Uterus (tissue), 2 donors: ENCODE results near the gene ZNF140.

ENCODE experiments used
- POLR2A ChIP-seq, 2 donors: fragments of 450-650 bp; IDR thresholded peaks; one replicate each; pipeline ENCODE4 v1.6.1; 2016; ENCODE audit warnings: antibody characterized with exemption in 2 of 2, mild to moderate bottlenecking in 1 of 2, moderate library complexity in 1 of 2
- TF ChIP-seq, protein P1 (sequence below), 4 experiments: fragments of 200-600 bp in 2 of 4; fragments of 450-650 bp in 2 of 4; sonication (generic) in 2 of 4; IDR thresholded peaks; one replicate each; pipeline ENCODE4 v1.5.1; 2016 to 2019; ENCODE audit warnings: antibody characterized with exemption in 4 of 4, mild to moderate bottlenecking in 2 of 4, moderate library complexity in 1 of 4

DNA sequence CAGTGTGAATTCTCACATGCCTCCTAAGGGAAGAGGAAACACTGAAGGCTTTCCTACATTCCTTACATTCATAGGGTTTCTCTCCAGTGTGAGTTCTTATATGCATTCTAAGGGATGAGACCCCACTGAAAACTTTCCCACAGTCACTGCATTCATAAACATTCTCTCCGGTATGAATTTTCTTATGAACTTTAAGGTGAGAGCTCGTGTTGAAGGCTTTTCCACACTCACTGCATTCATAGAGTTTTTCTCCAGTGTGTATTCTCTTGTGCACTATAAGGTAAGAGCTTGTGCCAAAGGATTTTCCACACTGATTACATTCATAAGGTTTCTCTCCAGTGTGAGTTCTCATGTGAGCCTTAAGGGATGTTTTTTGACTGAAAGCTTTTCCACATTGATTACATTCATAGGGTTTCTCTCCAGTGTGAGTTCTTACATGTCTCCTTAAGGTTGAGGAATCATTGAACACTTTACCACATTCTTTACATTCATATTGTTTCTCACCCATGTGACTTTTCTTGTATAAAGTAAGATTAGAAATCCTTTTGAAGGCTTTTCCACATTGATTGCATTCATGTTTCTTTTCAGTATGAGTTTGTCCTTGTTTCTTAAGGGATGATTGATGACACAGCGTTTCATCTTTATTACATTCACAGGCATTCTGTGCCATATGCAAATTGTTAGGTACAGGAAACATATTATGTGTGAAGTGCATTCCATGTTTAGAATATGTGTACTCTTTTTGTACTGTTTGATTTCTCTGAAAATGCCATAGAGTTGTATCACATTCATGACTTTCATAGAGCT, 39.9 kb downstream of the ZNF140 start:
- TF ChIP-seq POLR2A (IDR thresholded peaks at IDR 0.05): no peak
- TF ChIP-seq, protein P1, sequence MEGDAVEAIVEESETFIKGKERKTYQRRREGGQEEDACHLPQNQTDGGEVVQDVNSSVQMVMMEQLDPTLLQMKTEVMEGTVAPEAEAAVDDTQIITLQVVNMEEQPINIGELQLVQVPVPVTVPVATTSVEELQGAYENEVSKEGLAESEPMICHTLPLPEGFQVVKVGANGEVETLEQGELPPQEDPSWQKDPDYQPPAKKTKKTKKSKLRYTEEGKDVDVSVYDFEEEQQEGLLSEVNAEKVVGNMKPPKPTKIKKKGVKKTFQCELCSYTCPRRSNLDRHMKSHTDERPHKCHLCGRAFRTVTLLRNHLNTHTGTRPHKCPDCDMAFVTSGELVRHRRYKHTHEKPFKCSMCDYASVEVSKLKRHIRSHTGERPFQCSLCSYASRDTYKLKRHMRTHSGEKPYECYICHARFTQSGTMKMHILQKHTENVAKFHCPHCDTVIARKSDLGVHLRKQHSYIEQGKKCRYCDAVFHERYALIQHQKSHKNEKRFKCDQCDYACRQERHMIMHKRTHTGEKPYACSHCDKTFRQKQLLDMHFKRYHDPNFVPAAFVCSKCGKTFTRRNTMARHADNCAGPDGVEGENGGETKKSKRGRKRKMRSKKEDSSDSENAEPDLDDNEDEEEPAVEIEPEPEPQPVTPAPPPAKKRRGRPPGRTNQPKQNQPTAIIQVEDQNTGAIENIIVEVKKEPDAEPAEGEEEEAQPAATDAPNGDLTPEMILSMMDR (IDR thresholded peaks at IDR 0.05): no peak
